ELR (cell line): ENCODE results near the gene PARVG.
"Not testable (repeated sequence)": the region's sequence is repeated elsewhere in the genome, so short reads cannot be mapped to it uniquely, and the experiment has no call there.

Experiments used
- DNase-seq: peaks from one replicate; pipeline ENCODE4 v3.0.0-alpha.2; 2015; ENCODE audit warnings: low read depth

The PARVG gene

GRCh38 chr22:44213489-44214043, 32.8 kb downstream of the PARVG start:
- DNase-seq: no peak

- DNase-seq: no peak
Observed at GRCh38 chr22:44214187-44214586, 33.5 kb downstream of the PARVG start.

GRCh38 chr22:44214764-44215163, 34.0 kb downstream of the PARVG start:
- no peak for DNase-seq

- DNase-seq: no peak
Observed at GRCh38 chr22:44215287-44215686, 34.6 kb downstream of the PARVG start.

GRCh38 chr22:44217346-44217745, 36.6 kb downstream of the PARVG start:
- no peak for DNase-seq

- DNase-seq: no peak
Observed at GRCh38 chr22:44218071-44218470, 37.3 kb downstream of the PARVG start.

- no peak for DNase-seq
Observed at GRCh38 chr22:44219101-44219870, 38.6 kb downstream of the PARVG start.

GRCh38 chr22:44220727-44221680, 40.3 kb downstream of the PARVG start:
- DNase-seq: no peak

- DNase-seq: no peak
Observed at GRCh38 chr22:44221710-44222475, 41.2 kb downstream of the PARVG start.

- DNase-seq: no peak
Observed at GRCh38 chr22:44224166-44224565, 43.4 kb downstream of the PARVG start.

- DNase-seq: no peak
Observed at GRCh38 chr22:44225091-44225689, 44.5 kb downstream of the PARVG start.

GRCh38 chr22:44225812-44226211, 45.1 kb downstream of the PARVG start:
- DNase-seq: no peak

- DNase-seq: no peak
Observed at GRCh38 chr22:44229331-44229730, 48.6 kb downstream of the PARVG start.

- no peak for DNase-seq
Observed at GRCh38 chr22:44229809-44230208, 49.1 kb downstream of the PARVG start.

GRCh38 chr22:44231233-44231632, 50.5 kb downstream of the PARVG start:
- no peak for DNase-seq

- not testable (repeated sequence) for DNase-seq
Observed at GRCh38 chr22:44234372-44234771, 53.6 kb downstream of the PARVG start.

- no peak for DNase-seq
Observed at GRCh38 chr22:44237290-44237689, 56.6 kb downstream of the PARVG start.

- DNase-seq: not testable (repeated sequence)
Observed at GRCh38 chr22:44241121-44241520, 60.4 kb downstream of the PARVG start.

- DNase-seq: no peak
Observed at GRCh38 chr22:44242946-44243724, 62.4 kb downstream of the PARVG start.

- DNase-seq: no peak
Observed at GRCh38 chr22:44243761-44244160, 63.0 kb downstream of the PARVG start.
